B cell (primary cell): ENCODE data around the gene PPP1R14C.

Source experiments
- CTCF ChIP-seq: fragments of 200-600 bp; IDR thresholded peaks from one replicate; pipeline ENCODE4 v1.8.0; 2022; ENCODE audit warnings: antibody characterized with exemption, mild to moderate bottlenecking
- EZH2 ChIP-seq: IDR thresholded peaks from 2 replicates; pipeline ENCODE4 v1.6.1; 2012; ENCODE audit warnings: borderline replicate concordance, low read depth, mild to moderate bottlenecking, moderate library complexity, low read length; ENCODE audit not compliant: insufficient read depth, poor library complexity, severe bottlenecking

GRCh38 chr6:150202934-150203333, 60.1 kb downstream of the PPP1R14C start:
- TF ChIP-seq CTCF (no peak), EZH2 (no peak)
